HCT116 (cell line): Measurements from ENCODE around the gene NEMP2. TPM values are rescaled to one million over a fixed set of nuclear protein-coding genes. Genes with fewer than 3 reads are reported as not detected.

Source experiments
- ATAC-seq: fragments of 200-7000 bp; cut with Tn5 transposase; 2 replicates; pipeline ENCODE4 v1.9.1; 2020; ENCODE audit warnings: mild to moderate bottlenecking, moderate library complexity
- BruUV-seq: library from RNA; stranded (reverse); fragments of 400-500 nt; replicated peaks from 2 replicates; lab custom pipeline; 2021; lab: Mats Ljungman, UMichigan
- CTCF ChIA-PET: fragments of 300-600 bp; sonication (Branson Sonifier 250); formaldehyde crosslinking; loops from one replicate; lab custom pipeline; 2021; ENCODE audit warnings: antibody characterized with exemption; lab: Charles Lee
- POLR2A ChIA-PET: fragments of 300-600, 350-600 bp; sonication (Branson Sonifier 250); formaldehyde crosslinking; loops from one replicate; lab custom pipeline; 2021; ENCODE audit warnings: antibody characterized with exemption; lab: Charles Lee
- RAD21 ChIA-PET, 2 experiments: fragments of 300-600 bp; sonication (Branson Sonifier 250); formaldehyde crosslinking; loops; one replicate each; lab custom pipeline; 2023; ENCODE audit warnings: low total read pairs in 2 of 2; ENCODE audit not compliant: uncharacterized antibody in 2 of 2, unreplicated experiment in 2 of 2, low non-redundant PET in 1 of 2; lab: Charles Lee
- DNase-seq: peaks from one replicate; pipeline ENCODE4 v3.0.0-alpha.2; 2010; ENCODE audit warnings: low read depth, low spot score
- H2AFZ ChIP-seq: fragments of 200-600 bp; shearing (Covaris generic), sonication (generic); 2 replicates; pipeline ENCODE4 v1.6.1; 2017; ENCODE audit warnings: low read depth, mixed run types, mixed read lengths, antibody characterized with exemption, low read length; ENCODE audit not compliant: poor library complexity, severe bottlenecking
- H3K27ac ChIP-seq: 2 replicates; pipeline ENCODE4 v1.5.1; 2012; ENCODE audit warnings: low read depth, low read length
- H3K27me3 ChIP-seq: fragments of 200-600 bp; sonication (generic); 2 replicates; pipeline ENCODE4 v1.6.1; 2016; ENCODE audit warnings: mixed run types, low read length, mixed read lengths; ENCODE audit not compliant: insufficient read depth
- H3K36me3 ChIP-seq, 2 experiments: fragments of 200-500 bp in 1 of 2; fragments of 200-600 bp in 1 of 2; sonication (Bioruptor generic) in 1 of 2; sonication (generic) in 1 of 2; 2 replicates each; pipeline versions ENCODE4 v1.5.1 to v1.6.1; 2014 to 2016; ENCODE audit warnings: low read length in 2 of 2, inconsistent platforms in 1 of 2, mixed read lengths in 1 of 2, mixed run types in 1 of 2; ENCODE audit not compliant: insufficient read depth in 2 of 2, control insufficient read depth in 1 of 2
- H3K4me1 ChIP-seq, 2 experiments: fragments of 200-600 bp in 1 of 2; sonication (generic) in 1 of 2; 2 replicates each; pipeline versions ENCODE4 v1.5.1 to v1.6.1; 2012 to 2017; ENCODE audit warnings: low read length in 2 of 2, inconsistent platforms in 1 of 2, mild to moderate bottlenecking in 1 of 2, mixed read lengths in 1 of 2, mixed run types in 1 of 2, moderate library complexity in 1 of 2; ENCODE audit not compliant: insufficient read depth in 2 of 2, control insufficient read depth in 1 of 2
- H3K4me2 ChIP-seq: fragments of 200-600 bp; sonication (generic); 2 replicates; pipeline ENCODE4 v1.6.1; 2017; ENCODE audit warnings: mixed run types, low read length, mixed read lengths
- H3K4me3 ChIP-seq, 2 experiments: fragments of 200-600 bp in 1 of 2; sonication (generic) in 1 of 2; replicated peaks in 1 of 2; 2 replicates each; pipeline ENCODE4 v1.5.1; 2011 to 2016; ENCODE audit warnings: low read length in 2 of 2, control low read depth in 1 of 2, low read depth in 1 of 2, mild to moderate bottlenecking in 1 of 2, mixed read lengths in 1 of 2, mixed run types in 1 of 2
- H3K79me2 ChIP-seq: fragments of 200-600 bp; sonication (generic); 2 replicates; pipeline ENCODE4 v1.6.1; 2017; ENCODE audit warnings: mild to moderate bottlenecking, mixed run types, low read length, moderate library complexity, mixed read lengths; ENCODE audit not compliant: insufficient read depth
- H3K9ac ChIP-seq: fragments of 200-600 bp; sonication (generic); 2 replicates; pipeline ENCODE4 v1.6.1; 2016; ENCODE audit warnings: low read length, mixed read lengths
- H3K9me2 ChIP-seq: fragments of 200-600 bp; sonication (generic), shearing (Covaris generic); 2 replicates; pipeline ENCODE4 v1.6.1; 2017; ENCODE audit warnings: mixed run types, mild to moderate bottlenecking, moderate library complexity; ENCODE audit not compliant: insufficient read depth
- H3K9me3 ChIP-seq, 2 experiments: fragments of 200-500 bp in 1 of 2; fragments of 200-600 bp in 1 of 2; sonication (Bioruptor generic) in 1 of 2; sonication (generic) in 1 of 2; 2 replicates each; pipeline ENCODE4 v1.6.1; 2014 to 2017; ENCODE audit warnings: low read length in 2 of 2, mixed read lengths in 2 of 2, inconsistent platforms in 1 of 2, low read depth in 1 of 2, mild to moderate bottlenecking in 1 of 2, mixed run types in 1 of 2, moderate library complexity in 1 of 2; ENCODE audit not compliant: control insufficient read depth in 1 of 2, insufficient read depth in 1 of 2
- H4K20me1 ChIP-seq: fragments of 200-600 bp; sonication (generic), shearing (Covaris generic); 2 replicates; pipeline ENCODE4 v1.6.1; 2017; ENCODE audit warnings: mixed run types, mild to moderate bottlenecking, moderate library complexity; ENCODE audit not compliant: insufficient read depth
- CBX3 ChIP-seq: IDR thresholded peaks from 2 replicates; pipeline ENCODE4 v1.6.1; 2012; ENCODE audit warnings: low read depth
- CEBPB ChIP-seq: IDR thresholded peaks from 2 replicates; pipeline ENCODE4 v1.6.1; 2012; ENCODE audit warnings: low read depth
- EGR1 ChIP-seq: IDR thresholded peaks from 2 replicates; pipeline ENCODE4 v1.6.1; 2012; ENCODE audit warnings: low read depth
- ELF1 ChIP-seq: IDR thresholded peaks from 2 replicates; pipeline ENCODE4 v1.6.1; 2012; ENCODE audit warnings: low read depth, borderline replicate concordance
- EZH2phosphoT487 ChIP-seq: fragments of 200-600 bp; IDR thresholded peaks from 2 replicates; pipeline ENCODE4 v1.6.1; 2018; ENCODE audit warnings: antibody characterized with exemption, borderline replicate concordance
- FOSL1 ChIP-seq: IDR thresholded peaks from 2 replicates; pipeline ENCODE4 v1.6.1; 2012; ENCODE audit warnings: low read depth
- JUND ChIP-seq: IDR thresholded peaks from 2 replicates; pipeline ENCODE4 v1.6.1; 2012
- POLR2A ChIP-seq: IDR thresholded peaks from 2 replicates; pipeline ENCODE4 v1.7.0; 2011; ENCODE audit warnings: borderline replicate concordance; ENCODE audit not compliant: insufficient read depth, insufficient read length; ENCODE audit errors: extremely low read depth
- POLR2AphosphoS5 ChIP-seq: IDR thresholded peaks from 2 replicates; pipeline ENCODE4 v1.6.1; 2011; ENCODE audit warnings: mild to moderate bottlenecking, low read depth, low read length, moderate library complexity
- RAD21 ChIP-seq: IDR thresholded peaks from 2 replicates; pipeline ENCODE4 v1.6.1; 2012; ENCODE audit warnings: low read depth, mild to moderate bottlenecking
- REST ChIP-seq: IDR thresholded peaks from 2 replicates; pipeline ENCODE4 v1.6.1; 2012; ENCODE audit warnings: low read depth
- SIN3A ChIP-seq: IDR thresholded peaks from 2 replicates; pipeline ENCODE4 v1.6.1; 2012; ENCODE audit warnings: low read depth
- SP1 ChIP-seq: IDR thresholded peaks from 2 replicates; pipeline ENCODE4 v1.6.1; 2012; ENCODE audit warnings: low read depth
- TCF7L2 ChIP-seq: IDR thresholded peaks from 2 replicates; pipeline ENCODE4 v1.7.0; 2011; ENCODE audit warnings: borderline replicate concordance, inconsistent platforms; ENCODE audit not compliant: insufficient read depth, insufficient read length; ENCODE audit errors: extremely low read depth
- ZFX ChIP-seq: fragments of 450-650 bp; IDR thresholded peaks from 2 replicates; pipeline ENCODE4 v1.6.1; 2017
- ZNF274 ChIP-seq: fragments of 200-500 bp; sonication (Bioruptor generic); IDR thresholded peaks from 2 replicates; pipeline ENCODE4 v1.6.1; 2014; ENCODE audit warnings: mild to moderate bottlenecking, low read depth, low read length, inconsistent platforms
- intact Hi-C: fragments of 100-400 bp; cut with micrococcal nuclease; formaldehyde crosslinking; loops from 2 replicates; pipeline ENCODE4 v1.10.0; 2022
- total RNA-seq: library from RNA; stranded (reverse); gene quantifications from one replicate; pipeline ENCODE4 v1.2.1, GENCODE V29; 2021; ENCODE audit not compliant: unreplicated experiment
- TF ChIP-seq, protein P1 (sequence below): IDR thresholded peaks from 2 replicates; pipeline ENCODE4 v1.6.1; 2012
- TF ChIP-seq, protein P2 (sequence below): IDR thresholded peaks from 2 replicates; pipeline ENCODE4 v1.6.1; 2012

The NEMP2 gene
- total RNA-seq, 1 experiment from 2014 or later, result 8.6 TPM

DNA sequence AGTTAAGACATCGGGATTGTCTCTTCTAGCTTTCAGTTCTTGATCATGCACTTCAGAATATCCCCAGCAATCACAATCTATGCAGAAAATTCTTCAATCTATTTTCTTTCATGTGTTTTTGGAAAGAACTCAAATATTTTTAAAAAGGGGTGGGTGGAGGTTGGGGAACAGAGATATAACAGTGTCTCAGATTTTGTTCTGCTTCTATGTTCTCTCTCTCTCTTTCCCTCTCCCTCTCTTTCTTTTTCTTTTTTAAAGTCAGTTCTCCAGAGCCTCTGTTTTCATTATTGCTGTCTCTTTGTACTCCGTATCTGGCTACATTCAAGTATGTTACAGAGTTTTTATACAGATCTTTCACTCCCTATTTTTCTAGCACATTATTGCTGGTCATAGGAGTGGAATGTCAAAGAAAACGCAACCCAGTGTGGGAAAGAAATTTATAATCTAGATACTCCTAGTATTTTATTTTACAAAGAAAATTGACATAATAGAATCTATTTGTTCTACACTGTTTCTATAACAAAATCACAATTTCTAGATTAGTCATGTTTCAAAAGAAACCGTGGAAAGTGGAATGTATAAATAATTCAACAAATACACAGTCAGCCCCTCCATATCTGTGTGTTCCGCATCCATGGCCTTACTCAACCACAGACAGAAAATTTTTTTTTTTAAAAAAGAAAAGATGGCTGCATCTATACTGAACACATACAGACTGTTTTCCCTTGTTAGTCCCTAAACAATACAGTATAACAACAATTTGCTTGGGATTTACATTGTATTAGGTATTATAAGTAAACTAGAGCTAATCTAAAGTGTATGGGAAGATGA is 11.2 kb upstream of the NEMP2 start:
- H3K9me3 ChIP-seq, result peaks cover 0 to 4% of the 10 kb centered on the region in 2 experiments; a peak in 1 of 4 replicates
- H3K4me2 ChIP-seq, result no peak overlapping the region
- H3K36me3 ChIP-seq, result 0 out of 4 replicates have a peak, but pooled peaks cover 0 to under 1% of the 10 kb centered on the region in 2 experiments
- BruUV-seq, result no TSS peak
- CTCF ChIA-PET, result no interaction called here
- TF ChIP-seq, protein P1, sequence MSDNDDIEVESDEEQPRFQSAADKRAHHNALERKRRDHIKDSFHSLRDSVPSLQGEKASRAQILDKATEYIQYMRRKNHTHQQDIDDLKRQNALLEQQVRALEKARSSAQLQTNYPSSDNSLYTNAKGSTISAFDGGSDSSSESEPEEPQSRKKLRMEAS, result no peak
- TF ChIP-seq ZFX, result no peak
- no peak for TF ChIP-seq POLR2A
- TF ChIP-seq SP1, result no peak
- TF ChIP-seq SIN3A, result no peak
- no peak for TF ChIP-seq POLR2AphosphoS5
- RAD21 ChIA-PET, result no interaction called here
- H4K20me1 ChIP-seq, result no peaks in the 10 kb centered on the region
- no peaks in the 10 kb centered on the region for H3K79me2 ChIP-seq
- H3K27ac ChIP-seq, result no peak overlapping the region
- ATAC-seq (no peak), DNase-seq (no peak)
- no peaks in the 10 kb centered on the region for H3K9me2 ChIP-seq
- no peak overlapping the region for H3K9ac ChIP-seq
- POLR2A ChIA-PET, result no interaction called here
- no peaks in the 10 kb centered on the region for H3K27me3 ChIP-seq
- H3K4me1 ChIP-seq, result no peaks in the 10 kb centered on the region
- H2AFZ ChIP-seq, result no peak overlapping the region
- intact Hi-C loops, result no loop called here
- H3K4me3 ChIP-seq, result no peak overlapping the region

DNA sequence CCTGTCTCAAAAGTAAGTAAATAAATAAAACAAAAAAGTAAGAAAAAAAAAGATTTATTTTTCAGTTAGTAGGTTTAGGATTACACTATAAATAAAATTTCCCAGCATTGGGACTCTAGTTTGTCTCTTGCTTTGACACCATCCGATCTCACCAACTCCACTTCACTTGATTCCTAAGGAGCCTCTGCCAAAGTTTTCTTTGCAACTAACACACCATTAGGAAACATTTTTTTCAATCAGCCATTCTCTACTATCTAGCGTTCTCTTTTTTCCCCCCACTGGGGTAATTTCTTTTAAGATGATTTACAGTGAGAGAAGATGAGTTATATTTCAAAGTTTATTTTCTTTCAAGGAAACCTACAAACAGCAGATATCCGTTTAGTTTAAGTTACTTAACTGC is 10.6 kb upstream of the NEMP2 start:
- H3K4me3 ChIP-seq, result no peak overlapping the region
- ChIA-PET RAD21 (no interaction called here), CTCF (no interaction called here), POLR2A (no interaction called here)
- no peak overlapping the region for H3K27ac ChIP-seq
- no peaks in the 10 kb centered on the region for H3K79me2 ChIP-seq
- H3K4me1 ChIP-seq, result no peaks in the 10 kb centered on the region
- H2AFZ ChIP-seq, result no peak overlapping the region
- ATAC-seq (no peak), DNase-seq (no peak)
- peaks cover 4 to 9% of the 10 kb centered on the region in 2 experiments; a peak in 1 of 4 replicates for H3K9me3 ChIP-seq
- intact Hi-C loops, result no loop called here
- BruUV-seq, result no TSS peak
- peaks cover 0 to 4% of the 10 kb centered on the region in 2 experiments; a peak in 1 of 4 replicates for H3K36me3 ChIP-seq
- H3K27me3 ChIP-seq, result no peaks in the 10 kb centered on the region
- no peaks in the 10 kb centered on the region for H3K9me2 ChIP-seq
- H4K20me1 ChIP-seq, result no peaks in the 10 kb centered on the region
- H3K9ac ChIP-seq, result no peak overlapping the region
- H3K4me2 ChIP-seq, result no peak overlapping the region
- TF ChIP-seq SIN3A (no peak), JUND (no peak), ZFX (no peak), RAD21 (no peak), CBX3 (no peak), ELF1 (no peak), POLR2AphosphoS5 (no peak), SP1 (no peak), REST (no peak), FOSL1 (no peak), ZNF274 (no peak), EGR1 (no peak), EZH2phosphoT487 (no peak), CEBPB (no peak), TCF7L2 (no peak)
- TF ChIP-seq, protein P2, sequence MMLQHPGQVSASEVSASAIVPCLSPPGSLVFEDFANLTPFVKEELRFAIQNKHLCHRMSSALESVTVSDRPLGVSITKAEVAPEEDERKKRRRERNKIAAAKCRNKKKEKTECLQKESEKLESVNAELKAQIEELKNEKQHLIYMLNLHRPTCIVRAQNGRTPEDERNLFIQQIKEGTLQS, result no peak
